Naive B cell (primary cell): ENCODE data around the gene KRT16. TPM values are rescaled to one million over a fixed set of nuclear protein-coding genes. Genes with fewer than 3 reads are reported as not detected.
A peak's percentile ranks its signal among the peaks of the same experiment; 100 is the strongest.
"Not testable (repeated sequence)": the region's sequence is repeated elsewhere in the genome, so short reads cannot be mapped to it uniquely, and the experiment has no call there.

Source experiments
- ATAC-seq, 2 donors: fragments of 150-1000 bp; cut with Tn5 transposase; 2 replicates each; pipeline ENCODE4 v1.10.0; 2021; ENCODE audit warnings: low read depth in 2 of 2, mild to moderate bottlenecking in 2 of 2, moderate library complexity in 2 of 2
- DNase-seq: peaks from one replicate; pipeline ENCODE4 v3.0.0; 2022
- H3K27ac Mint-ChIP-seq, 6 donors: one replicate each; pipeline ENCODE4 v1.8.0; 2020 to 2022; ENCODE audit warnings: mild to moderate bottlenecking in 6 of 6, mixed read lengths in 6 of 6, moderate library complexity in 5 of 6, inconsistent platforms in 2 of 6
- H3K27me3 Mint-ChIP-seq, 3 donors: one replicate each; pipeline ENCODE4 v1.8.0; 2021 to 2022; ENCODE audit warnings: mixed read lengths in 3 of 3, mild to moderate bottlenecking in 1 of 3
- H3K36me3 Mint-ChIP-seq, 2 donors: one replicate each; pipeline ENCODE4 v1.8.0; 2020 to 2022; ENCODE audit warnings: mixed read lengths in 2 of 2, inconsistent platforms in 1 of 2, mild to moderate bottlenecking in 1 of 2
- H3K4me1 Mint-ChIP-seq, 3 donors: one replicate each; pipeline ENCODE4 v1.8.0; 2020 to 2022; ENCODE audit warnings: mixed read lengths in 3 of 3, inconsistent platforms in 1 of 3, mild to moderate bottlenecking in 1 of 3, moderate library complexity in 1 of 3
- H3K4me3 Mint-ChIP-seq, 8 donors: one replicate each; pipeline ENCODE4 v1.8.0; 2020 to 2022; ENCODE audit warnings: mild to moderate bottlenecking in 8 of 8, mixed read lengths in 8 of 8, moderate library complexity in 8 of 8, inconsistent platforms in 2 of 8
- H3K9me3 Mint-ChIP-seq, 7 donors: one replicate each; pipeline ENCODE4 v1.8.0; 2020 to 2022; ENCODE audit warnings: mixed read lengths in 7 of 7, mild to moderate bottlenecking in 5 of 7, inconsistent platforms in 2 of 7, moderate library complexity in 1 of 7
- polyA plus RNA-seq, 6 donors: library from polyadenylated mRNA; unstranded; fragments of 300-500 nt; fragmentation: Illumina TruSeq; gene quantifications; one replicate each; pipeline ENCODE4 v1.2.3, GENCODE V29; 2021; ENCODE audit warnings: low read depth in 6 of 6

The KRT16 gene
- polyA plus RNA-seq, 6 donors from 2014 or later: not detected

DNA sequence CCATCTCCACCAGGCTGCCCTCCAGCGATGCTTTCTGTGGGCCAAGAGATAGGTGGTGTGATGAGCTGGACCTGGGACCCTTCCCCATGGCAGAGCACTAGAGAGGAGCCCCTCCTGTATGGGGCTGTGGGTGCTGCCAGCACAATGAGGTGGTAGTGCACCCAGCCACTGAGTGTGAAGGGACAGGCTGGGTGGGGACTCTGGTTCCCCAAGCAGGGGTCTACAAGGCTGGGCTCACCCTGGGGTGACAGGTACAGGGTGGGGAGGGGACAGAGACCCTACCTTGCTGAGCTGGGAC lies 15.5 kb upstream of the KRT16 start:
- not testable (repeated sequence) for H3K36me3 Mint-ChIP-seq, H3K9me3 Mint-ChIP-seq, H3K4me1 Mint-ChIP-seq, DNase-seq, H3K4me3 Mint-ChIP-seq, H3K27ac Mint-ChIP-seq, ATAC-seq
- H3K27me3 Mint-ChIP-seq: peaks cover 9 to 24% (median 22%) of the 10 kb centered on the region in 3 donors

DNA sequence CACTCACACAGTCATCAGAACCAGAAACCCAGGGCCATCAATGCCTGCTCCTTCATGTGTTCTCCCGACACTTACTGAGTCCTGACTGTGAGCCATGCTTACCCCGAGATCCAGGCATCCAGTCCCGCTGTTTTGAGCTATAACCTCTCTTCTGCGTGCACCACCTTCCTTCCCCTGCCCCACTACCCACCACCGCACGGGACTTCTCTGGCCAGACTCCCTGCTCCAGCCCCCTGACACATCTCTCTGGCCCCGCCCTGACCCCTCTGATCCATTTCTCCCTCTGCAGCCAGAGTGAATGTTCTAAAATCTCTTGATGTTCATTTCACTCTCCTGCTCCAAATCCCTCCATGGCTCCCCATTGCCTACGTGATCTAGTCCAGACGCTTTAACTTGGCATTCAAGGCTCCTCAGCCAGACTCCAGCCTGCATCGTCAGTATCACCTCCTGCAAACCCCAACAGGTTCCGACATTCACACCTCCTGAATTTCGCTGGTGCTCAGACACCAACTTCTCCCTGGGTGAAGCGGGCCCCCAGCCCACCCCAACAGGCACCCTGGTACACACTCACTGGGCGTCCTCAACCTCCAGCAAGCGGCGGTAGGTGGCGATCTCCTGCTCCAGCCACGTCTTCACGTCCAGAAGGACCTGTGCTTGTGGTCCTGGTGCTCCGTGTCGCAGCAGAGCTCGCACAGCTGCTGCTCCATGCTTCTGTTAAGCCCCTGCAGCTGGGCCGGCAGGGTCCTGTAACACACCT lies 14.9 kb upstream of the KRT16 start:
- Mint-ChIP-seq H3K4me1 (peaks cover 0 to 6% (median 0%) of the 10 kb centered on the region in 3 donors), H3K4me3 (peak overlapping the region in 1 of 8 donors; percentile 29), H3K27ac (no peak overlapping the region), H3K36me3 (no peaks in the 10 kb centered on the region), H3K27me3 (peaks cover 9 to 24% (median 22%) of the 10 kb centered on the region in 3 donors), H3K9me3 (no peaks in the 10 kb centered on the region)
- DNase-seq: no peak
- ATAC-seq: no peak

DNA sequence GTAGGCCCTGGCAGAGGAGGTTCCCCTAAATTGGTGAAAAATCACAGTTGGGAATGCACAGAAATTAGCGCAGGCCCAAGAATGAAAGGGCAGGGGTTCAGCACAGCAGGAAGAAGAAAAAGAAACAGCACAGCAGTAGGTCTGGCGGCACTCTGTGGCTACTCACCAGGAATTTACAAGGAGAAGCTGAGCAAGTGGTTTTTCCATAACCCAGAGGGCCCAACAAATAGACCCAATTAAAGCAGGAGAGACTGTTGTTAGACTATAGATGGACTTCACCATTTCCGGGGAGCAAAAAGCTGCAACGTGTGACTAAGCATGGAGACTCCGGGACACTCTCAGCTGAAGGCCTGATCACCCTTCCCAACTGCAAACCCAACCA lies 14.3 kb upstream of the KRT16 start:
- not testable (repeated sequence) for H3K36me3 Mint-ChIP-seq, ATAC-seq, DNase-seq, H3K27ac Mint-ChIP-seq, H3K4me1 Mint-ChIP-seq, H3K9me3 Mint-ChIP-seq, H3K4me3 Mint-ChIP-seq
- H3K27me3 Mint-ChIP-seq: peaks cover 9 to 27% (median 25%) of the 10 kb centered on the region in 3 donors

DNA sequence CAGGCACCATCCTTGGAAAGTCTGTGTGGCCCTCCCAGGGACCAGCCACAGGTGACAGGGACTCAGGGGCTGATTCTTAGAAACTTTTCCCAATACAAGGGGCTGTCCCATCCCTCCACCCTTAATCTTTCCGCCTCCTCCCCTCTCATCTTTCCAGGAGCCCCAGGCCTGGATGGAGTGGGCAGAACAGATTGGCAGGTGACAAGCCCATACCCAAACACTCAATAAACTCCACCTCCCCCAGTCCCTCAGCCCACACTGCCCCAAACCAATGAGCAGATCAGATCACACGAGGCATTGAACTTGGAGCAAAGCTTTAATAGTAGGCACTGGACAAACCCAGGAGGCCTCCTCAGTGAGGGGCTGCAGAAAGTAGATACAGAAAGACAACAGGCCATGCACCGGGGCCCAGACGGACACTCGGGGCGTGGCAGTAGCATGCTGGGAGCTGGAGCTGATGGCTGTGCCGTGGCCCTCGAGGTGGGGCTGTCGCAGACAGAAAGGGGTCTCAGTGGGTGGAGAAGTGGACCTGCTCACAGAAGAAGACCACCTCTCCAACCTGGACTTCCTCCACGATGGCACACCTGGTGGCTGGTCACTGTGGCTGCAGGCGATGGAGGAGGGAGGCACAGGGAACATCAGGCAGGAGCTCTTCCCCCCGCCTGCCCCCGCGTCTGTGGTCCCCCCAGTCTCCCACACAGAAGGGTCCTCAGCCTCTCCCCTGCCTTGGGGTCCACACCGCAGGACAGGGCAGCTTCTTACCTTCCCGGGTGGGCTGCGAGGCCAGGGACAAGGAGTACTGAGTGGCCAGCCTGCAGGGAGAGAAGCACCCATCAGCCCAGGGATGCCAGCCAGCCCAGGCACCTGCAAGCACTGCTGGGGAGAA lies 13.7 kb upstream of the KRT16 start:
- not testable (repeated sequence) for H3K4me3 Mint-ChIP-seq, H3K9me3 Mint-ChIP-seq, H3K36me3 Mint-ChIP-seq

DNA sequence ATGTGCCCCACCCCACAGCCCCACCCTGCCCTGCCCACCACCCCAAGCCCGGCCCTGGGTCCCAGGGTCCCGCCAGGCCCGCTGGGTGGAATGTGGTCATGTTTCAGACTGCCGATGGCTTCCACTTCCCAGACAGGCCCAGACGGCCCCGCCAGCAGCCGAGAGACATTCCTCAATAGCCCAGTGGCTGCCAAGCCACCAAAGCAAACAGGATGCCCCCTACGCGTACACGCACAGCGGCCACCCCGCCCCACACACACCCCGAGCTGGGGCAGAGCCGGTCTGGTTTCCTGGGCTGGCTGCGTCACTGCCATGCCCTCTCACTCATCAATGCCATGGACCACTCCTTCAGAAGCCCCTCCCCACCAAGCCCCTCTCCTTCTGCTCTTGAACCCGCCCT lies 13.0 kb upstream of the KRT16 start:
- DNase-seq (no peak), ATAC-seq (no peak)
- peaks cover 0 to 6% (median 0%) of the 10 kb centered on the region in 3 donors for H3K4me1 Mint-ChIP-seq
- no peak overlapping the region for H3K4me3 Mint-ChIP-seq
- peaks cover 9 to 40% (median 35%) of the 10 kb centered on the region in 3 donors for H3K27me3 Mint-ChIP-seq
- H3K9me3 Mint-ChIP-seq: no peaks in the 10 kb centered on the region
- no peaks in the 10 kb centered on the region for H3K36me3 Mint-ChIP-seq
- H3K27ac Mint-ChIP-seq: no peak overlapping the region

More for the DNA sequence above, 13.7 kb upstream of the KRT16 start:
- H3K4me1 Mint-ChIP-seq, H3K27ac Mint-ChIP-seq, DNase-seq, ATAC-seq: not testable (repeated sequence)
- peaks cover 9 to 34% (median 30%) of the 10 kb centered on the region in 3 donors for H3K27me3 Mint-ChIP-seq

DNA sequence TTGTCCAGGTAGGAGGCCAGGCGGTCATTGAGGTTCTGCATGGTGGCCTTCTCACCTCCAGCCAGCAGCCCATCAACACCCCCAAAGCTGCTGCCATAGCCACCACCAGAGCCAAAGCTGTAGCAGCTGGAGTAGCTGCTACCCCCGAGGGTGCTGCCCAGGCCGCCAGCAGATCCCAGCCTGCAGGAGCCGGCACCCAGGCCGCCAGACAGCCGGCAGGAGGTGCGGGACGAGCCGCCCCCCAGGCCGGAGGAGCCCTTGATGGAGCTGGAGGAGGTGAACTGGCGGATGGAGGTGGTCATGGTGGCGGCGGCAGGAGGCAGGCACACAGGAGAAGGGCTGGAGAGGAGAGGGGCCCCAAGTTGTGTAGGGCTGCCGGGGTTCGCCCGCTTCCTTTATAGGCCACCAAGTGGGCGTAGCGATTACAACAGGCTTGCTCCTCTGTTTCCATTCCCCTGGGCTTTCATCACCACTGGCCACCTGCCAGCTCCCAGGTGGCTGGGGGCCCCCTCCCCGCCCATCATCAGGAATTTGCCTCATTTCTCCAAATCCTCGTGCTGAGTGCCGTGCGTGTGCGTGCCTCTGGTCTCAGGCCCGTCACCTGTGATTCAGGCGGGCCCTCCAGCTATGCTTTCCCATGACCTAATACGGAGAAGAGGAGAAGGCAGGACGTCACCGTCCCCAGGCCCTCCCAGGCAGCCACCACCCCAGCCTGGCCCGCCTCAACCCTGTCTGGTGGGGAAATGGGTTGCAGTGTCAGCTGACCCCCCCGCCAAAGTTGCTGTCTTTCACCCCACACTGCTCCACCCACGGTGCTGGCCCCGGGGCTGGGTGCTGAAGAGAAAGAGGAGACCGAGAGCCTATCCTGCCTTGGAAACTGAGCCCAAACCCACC lies 11.9 kb upstream of the KRT16 start, which contains the start of gene KRT17:
TSS of gene KRT17 (minus strand) at position 368 of the 894 bp plus-strand sequence. CDS start at position 302, 66 bp downstream.
- Mint-ChIP-seq H3K4me1 (peaks cover 0 to 6% (median 0%) of the 10 kb centered on the region in 3 donors), H3K27me3 (peaks cover 9 to 50% (median 37%) of the 10 kb centered on the region in 3 donors), H3K27ac (peak within 1 kb of the TSS in 1 of 6 donors; percentile 38), H3K4me3 (peak within 1 kb of the TSS in 1 of 8 donors; percentile 60), H3K36me3 (no peaks in the 10 kb centered on the region), H3K9me3 (no peaks in the 10 kb centered on the region)
- ATAC-seq: no peak
- no peak for DNase-seq

DNA sequence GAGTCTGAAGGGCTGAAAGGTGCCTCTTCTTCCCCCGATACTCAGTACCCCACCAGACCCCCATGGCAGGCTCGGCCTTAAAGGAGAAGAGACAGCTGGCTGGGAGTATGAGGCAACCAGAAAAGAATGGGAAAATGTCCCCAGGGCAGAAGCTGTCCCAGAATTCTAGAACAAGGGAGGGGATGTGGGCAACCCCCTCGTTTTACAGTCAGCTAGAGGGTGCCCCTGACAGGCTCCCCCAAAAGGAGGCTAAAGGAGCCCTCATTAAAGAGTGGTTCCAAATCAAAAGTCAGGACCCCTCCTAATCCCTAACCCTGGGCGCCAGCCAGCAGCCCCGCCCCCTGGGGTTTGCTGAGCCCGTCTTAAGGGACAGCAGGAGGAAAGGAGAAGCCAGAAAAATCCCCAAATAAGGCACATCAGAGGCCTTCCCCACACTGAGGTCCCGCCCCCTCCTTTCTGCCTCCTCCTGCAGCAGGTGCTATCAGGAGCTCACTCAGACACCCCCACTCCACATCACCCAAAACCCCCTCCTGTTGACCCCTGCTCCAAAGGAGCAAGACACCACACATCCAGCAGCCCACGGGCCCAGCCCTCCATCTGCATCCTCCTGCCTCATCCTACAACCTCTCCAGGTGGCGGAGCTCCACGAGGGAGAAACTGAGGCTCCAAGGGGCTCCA lies 10.8 kb upstream of the KRT16 start:
- H3K36me3 Mint-ChIP-seq, H3K4me1 Mint-ChIP-seq, H3K9me3 Mint-ChIP-seq, DNase-seq, H3K27ac Mint-ChIP-seq, H3K4me3 Mint-ChIP-seq, ATAC-seq: not testable (repeated sequence)
- peaks cover 9 to 58% (median 43%) of the 10 kb centered on the region in 3 donors for H3K27me3 Mint-ChIP-seq

DNA sequence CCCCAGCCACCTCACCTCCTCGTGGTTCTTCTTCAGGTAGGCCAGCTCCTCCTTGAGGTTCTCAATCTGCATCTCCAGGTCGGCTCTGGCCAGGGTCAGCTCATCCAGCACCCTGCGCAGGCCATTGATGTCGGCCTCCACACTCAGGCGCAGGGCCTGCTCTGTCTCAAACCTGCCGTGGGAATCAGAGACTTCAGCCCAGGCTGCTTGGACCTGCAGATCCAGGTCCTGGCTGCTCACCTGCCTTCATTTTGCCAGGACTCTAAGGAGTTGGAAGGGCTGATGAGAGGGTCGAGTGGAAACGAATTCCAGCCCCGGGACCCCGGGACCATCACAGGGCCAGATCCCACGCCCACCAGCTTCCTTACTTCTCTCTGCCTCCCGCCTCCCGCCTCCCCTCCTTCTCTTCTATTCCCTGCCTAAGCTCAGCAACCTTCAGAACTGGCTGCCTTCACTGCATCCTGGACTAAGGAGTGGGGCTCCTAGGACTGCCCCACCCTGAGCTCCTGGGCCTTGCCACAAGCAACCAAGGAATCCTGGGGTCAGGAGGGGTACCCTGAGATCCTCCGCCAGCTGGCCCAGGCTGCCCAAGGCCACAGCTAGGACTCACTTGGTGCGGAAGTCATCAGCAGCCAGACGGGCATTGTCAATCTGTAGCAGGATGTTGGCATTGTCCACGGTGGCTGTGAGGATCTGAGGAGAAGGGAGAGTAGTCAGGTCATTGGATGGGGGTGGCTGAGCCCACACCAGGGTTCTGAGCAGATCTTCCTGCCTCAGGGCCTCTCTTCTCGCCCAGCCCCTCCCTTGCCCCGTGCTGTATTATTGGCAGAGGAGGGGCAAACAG lies 10.0 kb upstream of the KRT16 start:
- not testable (repeated sequence) for H3K4me1 Mint-ChIP-seq, H3K9me3 Mint-ChIP-seq, H3K27ac Mint-ChIP-seq, H3K36me3 Mint-ChIP-seq, DNase-seq, ATAC-seq
- H3K27me3 Mint-ChIP-seq: peaks cover 6 to 55% (median 41%) of the 10 kb centered on the region in 3 donors
- H3K4me3 Mint-ChIP-seq: peak overlapping the region in 1 of 8 donors; percentile 80

DNA sequence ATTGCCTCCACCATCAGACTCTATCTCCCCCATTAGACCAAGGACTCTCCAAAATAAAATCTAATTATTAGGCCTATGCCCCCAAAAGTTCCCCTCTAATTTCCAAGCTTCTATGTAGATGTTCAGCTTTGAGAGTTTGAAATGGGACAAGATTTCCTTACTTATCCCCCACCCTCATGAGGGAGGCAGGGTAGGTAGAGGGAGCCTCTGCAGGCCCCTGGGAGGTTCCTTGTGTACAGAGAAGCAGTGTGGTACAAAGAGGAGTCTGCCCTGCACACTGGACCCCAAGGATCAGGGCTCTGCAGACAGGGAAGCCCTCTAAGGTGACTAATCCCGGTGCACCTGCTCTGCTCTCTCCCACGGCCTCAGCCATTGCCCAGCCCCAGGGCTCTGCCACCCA lies 9.3 kb upstream of the KRT16 start:
- no peak overlapping the region for H3K27ac Mint-ChIP-seq
- no peak for DNase-seq
- H3K4me1 Mint-ChIP-seq: peaks cover 0 to 10% (median 0%) of the 10 kb centered on the region in 3 donors
- H3K27me3 Mint-ChIP-seq: peaks cover under 1 to 48% (median 42%) of the 10 kb centered on the region in 3 donors
- no peaks in the 10 kb centered on the region for H3K9me3 Mint-ChIP-seq
- no peaks in the 10 kb centered on the region for H3K36me3 Mint-ChIP-seq
- H3K4me3 Mint-ChIP-seq: peak overlapping the region in 1 of 8 donors; percentile 80
- ATAC-seq: no peak

DNA sequence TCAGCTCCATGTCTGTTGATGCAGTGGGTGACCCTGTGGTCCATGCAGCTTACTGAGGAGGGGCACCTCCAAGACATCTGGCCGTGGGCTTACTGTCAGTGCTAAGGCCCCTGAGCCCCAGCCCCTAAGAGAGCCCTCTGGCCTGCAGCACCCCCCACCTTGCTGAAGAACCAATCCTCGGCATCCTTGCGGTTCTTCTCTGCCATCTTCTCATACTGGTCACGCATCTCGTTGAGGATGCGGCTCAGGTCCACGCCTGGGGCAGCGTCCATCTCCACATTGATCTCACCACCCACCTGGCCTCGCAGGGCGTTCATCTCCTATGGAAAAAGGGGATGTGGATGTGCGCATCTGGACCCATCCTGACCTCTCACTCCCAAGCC lies 8.9 kb upstream of the KRT16 start:
- not testable (repeated sequence) for H3K4me1 Mint-ChIP-seq, ATAC-seq, H3K9me3 Mint-ChIP-seq, H3K27ac Mint-ChIP-seq, H3K4me3 Mint-ChIP-seq, DNase-seq, H3K36me3 Mint-ChIP-seq
- H3K27me3 Mint-ChIP-seq: peaks cover 0 to 46% (median 45%) of the 10 kb centered on the region in 3 donors

DNA sequence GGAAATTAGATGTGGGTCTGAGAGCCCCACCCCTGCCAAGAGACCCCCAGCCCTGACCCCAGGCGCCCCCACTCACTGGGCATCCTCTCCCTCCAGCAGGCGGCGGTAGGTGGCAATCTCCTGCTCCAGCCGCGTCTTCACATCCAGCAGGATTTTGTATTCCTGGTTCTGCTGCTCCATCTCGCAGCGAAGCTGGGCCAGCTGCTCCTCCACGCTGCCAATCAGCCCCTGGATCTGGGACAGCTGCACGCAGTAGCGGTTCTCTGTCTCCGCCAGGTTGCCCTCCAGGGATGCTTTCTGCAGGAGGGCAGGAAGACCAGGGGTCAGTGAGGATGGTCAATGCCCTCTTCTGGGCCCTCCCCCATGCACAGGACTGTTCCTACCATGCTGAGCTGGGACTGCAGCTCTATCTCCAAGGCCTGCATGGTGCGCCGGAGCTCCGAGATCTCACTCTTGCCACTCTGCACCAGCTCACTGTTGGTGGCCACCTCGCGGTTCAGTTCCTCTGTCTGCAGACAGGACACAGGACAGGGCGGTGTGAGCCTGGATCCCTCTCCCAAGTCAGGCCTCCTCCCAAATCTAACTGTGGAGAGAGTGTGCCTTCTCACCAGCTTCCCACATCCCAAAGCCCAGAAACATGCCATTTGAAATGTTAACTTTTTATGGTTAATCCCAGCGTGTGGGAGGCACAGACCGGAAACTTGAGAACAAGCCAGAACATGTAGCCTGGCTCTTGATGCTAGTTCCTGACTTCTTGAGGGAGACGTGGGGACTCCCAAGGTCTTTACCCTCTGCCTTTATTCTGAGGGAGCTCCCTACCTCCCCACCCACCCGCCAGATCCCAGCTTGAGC lies 8.2 kb upstream of the KRT16 start:
- no peaks in the 10 kb centered on the region for H3K9me3 Mint-ChIP-seq
- H3K27me3 Mint-ChIP-seq: peaks cover 0 to 42% (median 42%) of the 10 kb centered on the region in 3 donors
- peaks cover 0 to 6% (median 0%) of the 10 kb centered on the region in 3 donors for H3K4me1 Mint-ChIP-seq
- H3K27ac Mint-ChIP-seq: no peak overlapping the region
- no peaks in the 10 kb centered on the region for H3K36me3 Mint-ChIP-seq
- no peak overlapping the region for H3K4me3 Mint-ChIP-seq
- ATAC-seq (no peak), DNase-seq (no peak)
